Memory B cell (primary cell): Measurements from ENCODE around the gene CERKL.

Source experiments
- ATAC-seq: fragments of 150-1000 bp; cut with Tn5 transposase; 2 replicates; pipeline ENCODE4 v1.10.0; 2021; ENCODE audit warnings: low read depth, mild to moderate bottlenecking, moderate library complexity
- DNase-seq, 2 donors: peaks; one replicate each; pipeline ENCODE4 v3.0.0; 2022; ENCODE audit warnings: low spot score in 2 of 2
- H3K27ac Mint-ChIP-seq: one replicate; pipeline ENCODE4 v1.8.0; 2022; ENCODE audit warnings: mild to moderate bottlenecking, moderate library complexity, mixed read lengths
- H3K27me3 Mint-ChIP-seq: one replicate; pipeline ENCODE4 v1.8.0; 2022; ENCODE audit warnings: mixed read lengths
- H3K36me3 Mint-ChIP-seq: one replicate; pipeline ENCODE4 v1.8.0; 2022; ENCODE audit warnings: mild to moderate bottlenecking, mixed read lengths
- H3K4me1 Mint-ChIP-seq: one replicate; pipeline ENCODE4 v1.8.0; 2022; ENCODE audit warnings: mixed read lengths
- H3K4me3 Mint-ChIP-seq: one replicate; pipeline ENCODE4 v1.8.0; 2022; ENCODE audit warnings: mild to moderate bottlenecking, moderate library complexity, mixed read lengths
- H3K9me3 Mint-ChIP-seq: one replicate; pipeline ENCODE4 v1.8.0; 2022; ENCODE audit warnings: mixed read lengths

Gene CERKL

GRCh38 chr2:181626671-181627070 is 30.2 kb downstream of the CERKL start:
- no peaks in the 10 kb centered on the region for H3K36me3 Mint-ChIP-seq
- H3K4me1 Mint-ChIP-seq, result no peaks in the 10 kb centered on the region
- H3K27me3 Mint-ChIP-seq, result peaks cover 10% of the 10 kb centered on the region
- no peaks in the 10 kb centered on the region for H3K9me3 Mint-ChIP-seq
- no peak for ATAC-seq
- no peak overlapping the region for H3K4me3 Mint-ChIP-seq
- no peak overlapping the region for H3K27ac Mint-ChIP-seq
- no peak for DNase-seq

DNA sequence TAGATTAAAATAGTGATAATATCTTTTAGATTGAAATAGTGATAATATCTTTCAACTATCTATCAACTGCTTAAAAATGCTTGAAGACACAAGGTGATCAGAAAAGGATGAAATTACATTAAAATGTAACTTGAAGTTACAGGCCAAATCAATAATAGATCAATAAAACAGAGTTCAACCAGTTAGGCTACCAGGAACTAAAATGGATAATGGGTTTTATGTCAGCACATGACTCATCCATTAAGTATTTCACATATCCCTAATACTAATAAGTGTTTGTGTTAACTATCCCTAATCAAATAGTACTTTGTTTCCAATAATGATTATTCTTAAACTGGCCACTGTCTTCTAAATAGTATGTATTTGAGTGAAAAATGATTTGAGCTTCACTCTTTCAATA is 33.7 kb downstream of the CERKL start:
- Mint-ChIP-seq H3K36me3 (no peaks in the 10 kb centered on the region), H3K9me3 (no peaks in the 10 kb centered on the region), H3K4me1 (no peaks in the 10 kb centered on the region), H3K4me3 (no peak overlapping the region), H3K27ac (no peak overlapping the region), H3K27me3 (peaks cover 17% of the 10 kb centered on the region)
- DNase-seq, result no peak
- no peak for ATAC-seq

DNA sequence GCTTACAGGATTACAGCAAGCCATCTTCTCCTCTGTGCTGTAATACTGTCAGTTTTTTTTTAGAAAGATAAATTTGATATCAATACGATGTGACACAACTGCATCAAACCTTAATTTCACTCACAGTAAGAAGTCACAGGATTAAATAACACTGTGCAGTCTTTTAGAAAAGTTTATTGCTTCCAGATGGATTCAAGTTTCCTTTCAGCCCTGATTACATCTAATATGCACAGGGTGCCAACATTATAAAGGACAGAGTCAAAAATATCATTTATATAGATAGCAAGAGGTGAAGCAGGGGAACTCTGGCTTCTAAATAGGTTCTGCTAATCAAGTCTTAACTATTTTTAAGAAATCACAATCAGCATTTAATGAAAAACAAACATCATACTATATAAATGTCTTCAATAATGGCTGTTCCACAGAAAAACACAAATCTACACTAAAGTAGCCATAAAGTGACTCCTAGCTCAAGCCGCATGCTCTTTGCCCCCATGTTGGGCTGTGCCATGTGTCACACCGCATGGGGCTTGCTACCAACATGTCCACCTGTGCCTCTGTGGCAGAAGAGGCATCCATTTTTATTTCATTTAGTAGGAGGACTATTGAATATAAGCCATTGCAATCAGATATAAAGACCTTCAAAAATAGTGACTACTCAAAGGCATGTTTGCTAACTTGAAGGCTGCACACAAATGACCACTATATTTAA is 35.0 kb downstream of the CERKL start:
- no peak overlapping the region for H3K27ac Mint-ChIP-seq
- no peak for DNase-seq
- no peaks in the 10 kb centered on the region for H3K36me3 Mint-ChIP-seq
- H3K4me3 Mint-ChIP-seq, result no peak overlapping the region
- no peaks in the 10 kb centered on the region for H3K4me1 Mint-ChIP-seq
- no peaks in the 10 kb centered on the region for H3K9me3 Mint-ChIP-seq
- peaks cover 19% of the 10 kb centered on the region for H3K27me3 Mint-ChIP-seq
- ATAC-seq, result no peak

DNA sequence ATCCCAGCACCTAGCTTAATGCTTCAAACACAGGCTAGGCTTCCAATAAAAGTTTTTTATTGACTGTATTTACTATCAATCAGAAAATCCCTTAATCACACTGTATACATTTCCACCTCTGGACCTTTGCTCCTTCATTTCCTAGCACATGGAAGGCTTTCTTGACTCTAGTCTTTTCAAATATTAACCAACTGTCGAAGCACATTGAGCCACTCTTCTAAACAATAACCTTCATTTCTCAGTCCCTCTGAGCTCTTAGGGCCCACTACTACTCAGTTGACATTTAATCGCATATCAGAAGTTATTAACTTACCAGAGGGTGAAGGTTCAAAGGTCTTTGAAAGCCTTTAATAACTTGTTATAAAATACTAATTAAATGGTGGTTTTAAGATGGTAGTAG is 37.4 kb downstream of the CERKL start:
- no peak overlapping the region for H3K27ac Mint-ChIP-seq
- H3K4me1 Mint-ChIP-seq, result no peaks in the 10 kb centered on the region
- no peak for DNase-seq
- no peak for ATAC-seq
- H3K9me3 Mint-ChIP-seq, result no peaks in the 10 kb centered on the region
- H3K27me3 Mint-ChIP-seq, result peaks cover 12% of the 10 kb centered on the region
- no peak overlapping the region for H3K4me3 Mint-ChIP-seq
- no peaks in the 10 kb centered on the region for H3K36me3 Mint-ChIP-seq

GRCh38 chr2:181616715-181617114 is 40.2 kb downstream of the CERKL start:
- no peak for ATAC-seq
- no peaks in the 10 kb centered on the region for H3K9me3 Mint-ChIP-seq
- no peaks in the 10 kb centered on the region for H3K36me3 Mint-ChIP-seq
- peaks cover 9% of the 10 kb centered on the region for H3K27me3 Mint-ChIP-seq
- H3K4me3 Mint-ChIP-seq, result no peak overlapping the region
- DNase-seq, result no peak
- H3K4me1 Mint-ChIP-seq, result no peaks in the 10 kb centered on the region
- no peak overlapping the region for H3K27ac Mint-ChIP-seq

- Mint-ChIP-seq H3K27me3 (peaks cover 6% of the 10 kb centered on the region), H3K4me1 (no peaks in the 10 kb centered on the region), H3K9me3 (no peaks in the 10 kb centered on the region), H3K4me3 (no peak overlapping the region), H3K27ac (no peak overlapping the region), H3K36me3 (no peaks in the 10 kb centered on the region)
- DNase-seq, result no peak
- ATAC-seq, result no peak
Measured at GRCh38 chr2:181614874-181615638, 41.8 kb downstream of the CERKL start.

GRCh38 chr2:181613241-181613640 is 43.7 kb downstream of the CERKL start:
- no peak for ATAC-seq
- peaks cover 2% of the 10 kb centered on the region for H3K27me3 Mint-ChIP-seq
- H3K9me3 Mint-ChIP-seq, result no peaks in the 10 kb centered on the region
- no peaks in the 10 kb centered on the region for H3K4me1 Mint-ChIP-seq
- H3K36me3 Mint-ChIP-seq, result no peaks in the 10 kb centered on the region
- H3K27ac Mint-ChIP-seq, result no peak overlapping the region
- no peak overlapping the region for H3K4me3 Mint-ChIP-seq
- DNase-seq, result no peak

DNA sequence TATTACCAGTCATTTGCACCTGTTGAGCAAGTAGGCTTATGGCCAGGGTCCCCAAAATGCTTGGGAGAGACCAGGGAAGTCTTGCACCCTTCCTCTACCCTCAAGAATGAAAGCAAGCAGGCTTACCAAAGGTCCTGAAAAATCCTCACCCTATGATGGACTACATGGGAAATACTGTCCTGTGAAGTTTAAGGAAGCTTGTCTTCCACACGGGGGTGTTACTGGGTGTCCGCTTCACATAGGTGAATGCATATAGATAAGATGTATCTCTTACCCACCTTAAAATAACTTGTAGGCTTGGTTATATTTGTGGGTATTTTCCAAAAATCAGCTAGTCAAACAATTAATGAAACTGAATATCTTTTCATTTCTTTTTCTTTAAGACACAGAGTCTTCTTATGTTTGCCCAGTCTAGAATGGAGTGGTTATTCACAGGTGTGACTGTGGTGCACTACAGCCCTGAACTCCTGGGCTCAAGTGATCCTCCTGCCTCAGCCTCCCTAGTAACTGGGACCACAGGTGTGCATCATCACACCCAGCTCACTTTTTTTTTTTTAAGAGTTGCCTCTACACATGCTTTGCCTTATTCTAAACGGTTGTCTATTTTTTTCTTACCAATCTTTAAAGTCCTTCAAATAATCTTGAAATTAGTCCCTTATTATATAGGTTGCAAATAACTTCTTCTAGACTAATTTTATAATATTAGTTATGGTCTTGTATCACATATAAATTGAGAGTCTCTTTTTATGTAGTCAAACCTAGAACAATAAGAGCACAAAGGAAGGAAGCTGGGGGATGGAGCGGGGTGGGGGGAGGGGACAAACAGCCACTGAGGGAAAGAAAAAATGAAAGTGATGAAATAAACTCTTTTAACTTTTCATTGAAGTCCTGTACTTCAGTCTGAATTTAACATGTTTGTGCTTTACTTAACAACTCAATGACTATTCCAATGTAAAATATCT is 49.0 kb downstream of the CERKL start:
- H3K27me3 Mint-ChIP-seq, result peaks cover 4% of the 10 kb centered on the region
- peaks cover 4% of the 10 kb centered on the region for H3K36me3 Mint-ChIP-seq
- ATAC-seq (no peak), DNase-seq (no peak)
- no peak overlapping the region for H3K4me3 Mint-ChIP-seq
- H3K4me1 Mint-ChIP-seq, result peaks cover 6% of the 10 kb centered on the region
- H3K9me3 Mint-ChIP-seq, result peaks cover 3% of the 10 kb centered on the region
- H3K27ac Mint-ChIP-seq, result no peak overlapping the region

DNA sequence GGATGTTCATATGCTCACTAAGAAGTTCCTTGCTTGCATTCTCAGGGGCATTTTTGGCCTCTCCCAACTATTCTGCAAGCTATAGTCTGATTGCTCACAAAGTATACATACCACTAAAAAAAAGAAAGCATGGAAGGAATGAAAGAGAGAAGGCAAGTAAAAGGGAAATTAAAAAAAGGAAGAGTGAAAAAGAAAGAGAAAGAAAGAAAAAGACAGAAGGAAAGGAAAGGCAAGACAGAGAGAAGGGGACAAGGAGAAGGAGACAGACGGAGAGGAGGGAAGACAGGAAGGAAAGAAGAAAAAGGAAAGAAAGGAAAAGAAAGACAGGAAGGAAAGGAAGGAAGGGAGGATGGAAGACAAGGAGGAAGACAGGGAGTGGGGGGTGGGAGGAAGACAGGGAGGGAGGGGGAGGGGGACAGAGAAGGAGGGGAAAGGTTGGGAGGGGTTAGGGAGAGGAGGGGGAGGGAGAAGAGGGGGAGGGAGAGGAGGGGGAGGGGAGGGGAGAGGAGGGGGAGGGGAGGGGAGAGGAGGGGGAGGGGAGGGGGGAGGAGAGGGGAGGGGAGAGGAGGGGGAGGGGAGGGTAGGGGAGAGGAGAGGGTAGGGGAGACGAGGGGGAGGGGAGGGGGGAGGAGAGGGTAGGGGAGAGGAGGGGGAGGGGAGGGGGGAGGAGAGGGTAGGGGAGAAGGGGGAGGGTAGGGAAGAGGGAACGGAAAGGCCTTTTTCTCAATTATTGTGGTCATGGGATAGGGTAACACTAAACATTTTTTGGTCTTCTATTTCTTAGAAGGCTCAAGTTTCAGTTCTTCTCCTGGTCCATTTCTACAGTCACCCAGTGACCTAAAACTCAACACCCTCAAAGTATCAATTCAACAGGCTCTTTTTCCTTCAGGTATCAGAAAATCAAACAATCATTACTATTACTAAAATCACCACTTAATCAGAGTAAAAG is 50.7 kb downstream of the CERKL start:
- ATAC-seq, result no peak
- Mint-ChIP-seq H3K9me3 (peaks cover 3% of the 10 kb centered on the region), H3K4me1 (peaks cover 6% of the 10 kb centered on the region), H3K27ac (no peak overlapping the region), H3K36me3 (peaks cover 4% of the 10 kb centered on the region), H3K27me3 (peaks cover 5% of the 10 kb centered on the region), H3K4me3 (no peak overlapping the region)
- no peak for DNase-seq

DNA sequence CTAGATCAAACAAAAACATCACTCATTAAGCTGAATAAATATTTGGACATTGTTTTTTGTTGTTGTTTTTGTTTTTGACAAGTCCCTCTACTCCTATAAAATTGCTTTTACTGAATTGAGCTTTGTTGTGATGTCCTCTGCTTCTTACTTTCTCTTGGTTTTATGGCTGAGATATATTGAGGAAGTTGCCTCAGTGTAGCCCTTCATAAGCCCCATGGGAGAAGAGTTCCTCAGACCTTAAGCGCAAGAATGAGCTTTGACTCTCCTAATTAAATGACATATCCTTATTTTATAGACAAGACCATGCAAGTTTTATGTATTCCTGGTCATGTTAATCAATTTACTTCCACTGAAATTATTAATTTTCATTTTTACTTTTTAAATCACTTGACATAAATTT is 54.9 kb downstream of the CERKL start:
- Mint-ChIP-seq H3K27ac (no peak overlapping the region), H3K27me3 (peaks cover 7% of the 10 kb centered on the region), H3K4me1 (peaks cover 4% of the 10 kb centered on the region), H3K9me3 (peaks cover 3% of the 10 kb centered on the region), H3K36me3 (peaks cover 4% of the 10 kb centered on the region), H3K4me3 (no peak overlapping the region)
- ATAC-seq, result peak; percentile 45
- no peak for DNase-seq

DNA sequence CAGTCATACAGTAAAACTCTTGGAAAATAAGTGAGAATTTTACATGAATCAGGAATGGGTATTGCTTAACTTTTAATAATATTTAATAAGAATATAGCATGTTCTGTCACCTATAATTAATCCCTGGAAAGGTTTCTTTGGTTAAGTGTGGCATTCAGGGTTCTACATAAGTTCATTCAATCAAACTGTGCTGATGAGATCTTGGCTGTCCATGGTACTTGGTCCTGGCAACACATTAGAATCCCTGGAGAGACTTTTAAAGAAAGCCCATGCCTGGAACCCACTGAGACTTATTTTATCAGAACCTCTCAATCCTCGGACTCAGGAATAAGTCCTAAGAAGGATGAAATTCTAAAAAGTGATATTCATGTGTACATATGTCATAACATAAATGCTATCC is 60.3 kb downstream of the CERKL start:
- Mint-ChIP-seq H3K27me3 (peaks cover 4% of the 10 kb centered on the region), H3K36me3 (no peaks in the 10 kb centered on the region), H3K4me3 (no peak overlapping the region), H3K27ac (no peak overlapping the region), H3K9me3 (no peaks in the 10 kb centered on the region), H3K4me1 (no peaks in the 10 kb centered on the region)
- DNase-seq (no peak), ATAC-seq (no peak)

GRCh38 chr2:181594322-181594721 is 62.6 kb downstream of the CERKL start:
- Mint-ChIP-seq H3K27ac (no peak overlapping the region), H3K9me3 (no peaks in the 10 kb centered on the region), H3K36me3 (no peaks in the 10 kb centered on the region), H3K4me3 (no peak overlapping the region), H3K27me3 (peaks cover 4% of the 10 kb centered on the region), H3K4me1 (no peaks in the 10 kb centered on the region)
- DNase-seq, result no peak
- ATAC-seq, result no peak

DNA sequence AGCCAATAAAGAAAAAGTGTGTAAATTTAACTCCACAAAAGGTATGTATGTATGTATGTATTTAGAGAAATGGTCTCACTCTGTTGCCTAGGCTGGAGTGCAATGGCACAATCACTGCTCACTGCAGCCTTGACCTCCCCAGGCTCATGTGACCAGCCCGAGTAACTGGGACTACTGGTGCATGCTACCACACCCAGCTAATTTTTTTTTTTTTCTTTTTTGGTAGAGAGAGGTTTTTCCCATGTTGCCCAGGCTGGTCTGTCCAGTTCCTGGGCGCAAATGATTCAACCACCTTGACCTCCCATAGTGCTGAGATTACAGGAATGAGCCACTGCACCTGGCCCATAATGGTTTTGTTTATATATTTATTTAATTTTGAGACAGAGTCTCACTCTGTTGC is 67.1 kb downstream of the CERKL start:
- Mint-ChIP-seq H3K4me3 (no peak overlapping the region), H3K27ac (no peak overlapping the region), H3K36me3 (no peaks in the 10 kb centered on the region), H3K4me1 (peaks cover 11% of the 10 kb centered on the region), H3K9me3 (no peaks in the 10 kb centered on the region), H3K27me3 (peaks cover 10% of the 10 kb centered on the region)
- ATAC-seq, result no peak
- DNase-seq, result no peak
